Mammary epithelial cell (primary cell): ENCODE data around the gene GPR39.

Experiments used
- CTCF ChIP-seq, 2 donors: IDR thresholded peaks in 1 of 2; conservative IDR thresholded peaks in 1 of 2; 2 replicates each; pipeline ENCODE4 v1.5.1; 2011 to 2012; ENCODE audit warnings: inconsistent platforms in 2 of 2, low read length in 2 of 2, mild to moderate bottlenecking in 2 of 2, control low read depth in 1 of 2, low read depth in 1 of 2; ENCODE audit not compliant: insufficient read depth in 1 of 2; ENCODE audit errors: extremely low read depth in 1 of 2
- EZH2 ChIP-seq: IDR thresholded peaks from 2 replicates; pipeline ENCODE4 v1.6.1; 2012; ENCODE audit warnings: low read length, inconsistent platforms, borderline replicate concordance

DNA sequence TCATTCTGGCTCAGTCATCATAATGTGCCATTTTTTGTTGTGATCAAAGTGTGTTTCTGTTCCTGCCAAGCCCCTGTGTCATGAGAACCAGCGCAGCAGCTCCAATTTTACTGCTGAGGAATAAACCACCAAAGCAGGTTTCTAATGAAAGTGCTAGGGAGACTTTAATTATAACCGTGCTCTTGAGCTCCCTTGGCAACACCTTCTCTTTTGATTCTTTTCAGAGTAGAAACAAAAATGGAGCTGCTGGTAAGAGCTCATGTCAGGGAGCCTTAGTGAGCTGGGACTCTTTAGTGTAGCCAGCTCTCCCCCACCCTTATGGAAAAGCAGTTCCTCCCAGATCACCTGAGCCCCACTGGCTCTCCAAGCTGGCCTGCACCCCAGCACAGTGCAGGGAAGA is 179.1 kb downstream of the GPR39 start:
- TF ChIP-seq CTCF (conservative IDR thresholded peaks at IDR 0.05 in 1 of 2, IDR thresholded peaks at IDR 0.05 in 1 of 2; ENCODE audit: extremely low read depth in 1 of 2, insufficient read depth in 1 of 2, low read depth in 1 of 2, low read length in 2 of 2) (no peak), EZH2 (no peak)
